ENCODE data around the gene MTMR3. TPM values are rescaled to one million over a fixed set of nuclear protein-coding genes. Genes with fewer than 3 reads are reported as not detected.

The MTMR3 gene
- total RNA-seq, 1 experiment from 2014 or later = 26.8 TPM

GRCh38 chr22:30033901-30034300 lies 150.9 kb downstream of the MTMR3 start:
- no peak for TF ChIP-seq POLR2AphosphoS5 (IDR thresholded peaks at IDR 0.05; ENCODE audit: low read depth, low read length)
- no peak for TF ChIP-seq REST (IDR thresholded peaks at IDR 0.05; ENCODE audit: insufficient read depth in 1 of 2, low read depth in 2 of 2, low read length in 1 of 2)
- no peak for TF ChIP-seq TCF7L2 (IDR thresholded peaks at IDR 0.05; ENCODE audit: low read depth, low read length)
- TF ChIP-seq SIN3A (IDR thresholded peaks at IDR 0.05; ENCODE audit: borderline replicate concordance, insufficient read depth, low read depth, low read length) = no peak
- no peak for TF ChIP-seq CTCF (IDR thresholded peaks at IDR 0.05)
- ATAC-seq (no peak), DNase-seq (ENCODE audit: low read depth, low spot score) (no peak)
- in situ Hi-C loops (cut with HindIII; ENCODE audit: low pct_unique_long_range_greater_than_20kb, low sequenced_read_pairs) = no loop called here
- intact Hi-C loops (cut with micrococcal nuclease; ENCODE audit: unreplicated experiment) = no loop called here
- CTCF ChIA-PET = no interaction called here
- H3K36me3 ChIP-seq (ENCODE audit: control insufficient read depth, insufficient read depth, low read length) = no peaks in the 10 kb centered on the region
- no TSS peak for BruUV-seq (replicated peaks)
- H3K4me1 ChIP-seq (ENCODE audit: control insufficient read depth, insufficient read depth, low read length) = no peaks in the 10 kb centered on the region
- no peak overlapping the region for H3K4me3 ChIP-seq (ENCODE audit: low read depth in 2 of 2, low read length in 2 of 2)
- no peaks in the 10 kb centered on the region for H3K9me3 ChIP-seq (ENCODE audit: control insufficient read depth, insufficient read depth, low read depth, low read length)
- POLR2A ChIA-PET = no interaction called here
- H3K27me3 ChIP-seq (ENCODE audit: control insufficient read depth, insufficient read depth, low read length) = no peaks in the 10 kb centered on the region
- H3K27ac ChIP-seq (ENCODE audit: low read length) = no peak overlapping the region

DNA sequence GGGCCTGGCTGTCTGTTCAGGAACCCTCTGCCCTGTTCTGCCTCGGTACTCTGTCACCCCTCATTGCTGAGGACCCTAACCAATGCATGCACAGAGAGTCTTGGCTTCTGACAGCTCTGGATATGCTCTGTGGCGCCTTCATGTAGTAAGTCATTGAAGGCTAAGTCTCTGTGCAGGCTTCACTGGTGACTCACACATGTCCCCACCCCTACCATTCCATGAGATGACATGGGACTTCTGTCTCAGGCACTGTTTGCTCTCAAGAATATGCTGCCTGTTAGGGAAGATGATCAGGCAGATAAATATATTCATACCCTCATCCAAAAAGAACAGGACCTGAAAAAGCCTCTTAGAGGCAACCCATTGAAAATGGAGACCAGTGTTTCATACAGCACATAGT lies 153.7 kb downstream of the MTMR3 start:
- in situ Hi-C loops (cut with HindIII; ENCODE audit: low pct_unique_long_range_greater_than_20kb, low sequenced_read_pairs) = no loop called here
- intact Hi-C loops (cut with micrococcal nuclease; ENCODE audit: unreplicated experiment) = no loop called here
- no peak overlapping the region for H3K27ac ChIP-seq (ENCODE audit: low read length)
- BruUV-seq (replicated peaks) = no TSS peak
- ATAC-seq = no peak
- ChIA-PET POLR2A (no interaction called here), CTCF (no interaction called here)
- DNase-seq (ENCODE audit: low read depth, low spot score) = no peak
- H3K36me3 ChIP-seq (ENCODE audit: control insufficient read depth, insufficient read depth, low read length) = no peaks in the 10 kb centered on the region
- H3K4me1 ChIP-seq (ENCODE audit: control insufficient read depth, insufficient read depth, low read length) = no peaks in the 10 kb centered on the region
- TF ChIP-seq POLR2AphosphoS5 (IDR thresholded peaks at IDR 0.05; ENCODE audit: low read depth, low read length) = no peak
- no peak for TF ChIP-seq CTCF (IDR thresholded peaks at IDR 0.05)
- TF ChIP-seq SIN3A (IDR thresholded peaks at IDR 0.05; ENCODE audit: borderline replicate concordance, insufficient read depth, low read depth, low read length) = no peak
- no peak for TF ChIP-seq REST (IDR thresholded peaks at IDR 0.05; ENCODE audit: insufficient read depth in 1 of 2, low read depth in 2 of 2, low read length in 1 of 2)
- H3K4me3 ChIP-seq (ENCODE audit: low read depth in 2 of 2, low read length in 2 of 2) = no peak overlapping the region
- H3K27me3 ChIP-seq (ENCODE audit: control insufficient read depth, insufficient read depth, low read length) = no peaks in the 10 kb centered on the region
- H3K9me3 ChIP-seq (ENCODE audit: control insufficient read depth, insufficient read depth, low read depth, low read length) = no peaks in the 10 kb centered on the region

Data from Panc1 (cell line).